ENCODE data around the gene TAAR5.
"Not testable (repeated sequence)": the region's sequence is repeated elsewhere in the genome, so short reads cannot be mapped to it uniquely, and the experiment has no call there.

The TAAR5 gene

GRCh38 chr6:132570221-132570777 lies 19.2 kb downstream of the TAAR5 start, which contains the start of gene TAAR6:
TSS of gene TAAR6 (plus strand) at chr6:132570322. CDS start at chr6:132570322, 0 bp downstream.
- DNase-seq (ENCODE audit: low read depth in 3 of 3) = no peak

GRCh38 chr6:132569170-132569569 lies 20.4 kb downstream of the TAAR5 start:
- DNase-seq (ENCODE audit: low read depth in 3 of 3) = no peak

GRCh38 chr6:132568611-132569010 lies 20.9 kb downstream of the TAAR5 start:
- no peak for DNase-seq (ENCODE audit: low read depth in 3 of 3)

GRCh38 chr6:132567566-132567965 lies 22.0 kb downstream of the TAAR5 start:
- no peak for DNase-seq (ENCODE audit: low read depth in 3 of 3)

- no peak for DNase-seq (ENCODE audit: low read depth in 3 of 3)
Observed at GRCh38 chr6:132566404-132566803, 23.1 kb downstream of the TAAR5 start.

GRCh38 chr6:132560087-132560486 lies 29.5 kb downstream of the TAAR5 start:
- not testable (repeated sequence) for DNase-seq (ENCODE audit: low read depth in 3 of 3)

- no peak for DNase-seq (ENCODE audit: low read depth in 3 of 3)
Observed at GRCh38 chr6:132552372-132552771, 37.2 kb downstream of the TAAR5 start, which contains the start of gene TAAR8. TSS of gene TAAR8 (plus strand) at chr6:132552672. CDS start at chr6:132552693, 21 bp downstream.

GRCh38 chr6:132551214-132551613 lies 38.3 kb downstream of the TAAR5 start:
- DNase-seq (ENCODE audit: low read depth in 3 of 3) = no peak

GRCh38 chr6:132548746-132549463 lies 40.6 kb downstream of the TAAR5 start:
- no peak for DNase-seq (ENCODE audit: low read depth in 3 of 3)

- DNase-seq (ENCODE audit: low read depth in 3 of 3) = no peak
Observed at GRCh38 chr6:132544826-132545225, 44.7 kb downstream of the TAAR5 start.
